Vagina (tissue), 2 donors: ENCODE data around the gene LHFPL3. TPM values are rescaled to one million over a fixed set of nuclear protein-coding genes. Genes with fewer than 3 reads are reported as not detected.

Experiments used
- DNase-seq, 2 donors: peaks; one replicate each; pipeline ENCODE4 v3.0.0-alpha.2; 2017; ENCODE audit errors: extremely low spot score in 2 of 2
- H3K27ac ChIP-seq: fragments of 200-600 bp; sonication (generic); one replicate; pipeline ENCODE4 v1.5.1; 2019
- H3K27me3 ChIP-seq: fragments of 200-600 bp; sonication (generic); one replicate; pipeline ENCODE4 v1.5.1; 2019
- H3K36me3 ChIP-seq, 2 donors: fragments of 200-600 bp; sonication (generic); one replicate each; pipeline ENCODE4 v1.5.1; 2017 to 2019
- H3K4me1 ChIP-seq: fragments of 200-600 bp; sonication (generic); one replicate; pipeline ENCODE4 v1.5.1; 2019
- H3K4me3 ChIP-seq, 2 donors: fragments of 200-600 bp; sonication (generic); 1 replicate in 1 of 2; 2 replicates in 1 of 2; pipeline ENCODE4 v1.5.1; 2016 to 2019
- H3K9me3 ChIP-seq: fragments of 200-600 bp; sonication (generic); one replicate; pipeline ENCODE4 v1.5.1; 2019
- POLR2A ChIP-seq, 2 donors: fragments of 450-650 bp; IDR thresholded peaks; one replicate each; pipeline ENCODE4 v1.6.1; 2017; ENCODE audit warnings: antibody characterized with exemption in 2 of 2, mild to moderate bottlenecking in 2 of 2, moderate library complexity in 2 of 2
- POLR2AphosphoS5 ChIP-seq, 2 donors: sonication (generic); formaldehyde crosslinking; IDR thresholded peaks; one replicate each; pipeline ENCODE4 v1.9.0; 2017; ENCODE audit warnings: antibody characterized with exemption in 2 of 2, mild to moderate bottlenecking in 2 of 2, low read depth in 1 of 2; ENCODE audit not compliant: insufficient read depth in 1 of 2
- intact Hi-C: fragments of 100-400 bp; cut with DNase I; formaldehyde crosslinking; loops from one replicate; pipeline ENCODE4 v1.15.1; 2023
- total RNA-seq: library from RNA; depleted of rRNA; stranded (reverse); fragments of >200 nt; gene quantifications from one replicate; pipeline ENCODE4 v1.2.3, GENCODE V29; 2016
- TF ChIP-seq, protein P1 (sequence below), 3 experiments: fragments of 450-650 bp in 2 of 3; fragments of 200-600 bp in 1 of 3; sonication (generic) in 1 of 3; IDR thresholded peaks; one replicate each; pipeline ENCODE4 v1.5.1; 2017 to 2019; ENCODE audit warnings: antibody characterized with exemption in 3 of 3, mild to moderate bottlenecking in 2 of 3, moderate library complexity in 2 of 3

The LHFPL3 gene
- total RNA-seq, 1 donor from 2014 or later, result not detected

- Histone ChIP-seq H3K27me3 (no peaks in the 10 kb centered on the region), H3K9me3 (no peaks in the 10 kb centered on the region), H3K36me3 (no peaks in the 10 kb centered on the region), H3K4me3 (no peak overlapping the region), H3K27ac (no peak overlapping the region), H3K4me1 (peaks cover 7% of the 10 kb centered on the region)
- TF ChIP-seq POLR2A (IDR thresholded peaks at IDR 0.05) (no peak), POLR2AphosphoS5 (IDR thresholded peaks at IDR 0.05; ENCODE audit: insufficient read depth in 1 of 2, low read depth in 1 of 2) (no peak)
- TF ChIP-seq, protein P1, sequence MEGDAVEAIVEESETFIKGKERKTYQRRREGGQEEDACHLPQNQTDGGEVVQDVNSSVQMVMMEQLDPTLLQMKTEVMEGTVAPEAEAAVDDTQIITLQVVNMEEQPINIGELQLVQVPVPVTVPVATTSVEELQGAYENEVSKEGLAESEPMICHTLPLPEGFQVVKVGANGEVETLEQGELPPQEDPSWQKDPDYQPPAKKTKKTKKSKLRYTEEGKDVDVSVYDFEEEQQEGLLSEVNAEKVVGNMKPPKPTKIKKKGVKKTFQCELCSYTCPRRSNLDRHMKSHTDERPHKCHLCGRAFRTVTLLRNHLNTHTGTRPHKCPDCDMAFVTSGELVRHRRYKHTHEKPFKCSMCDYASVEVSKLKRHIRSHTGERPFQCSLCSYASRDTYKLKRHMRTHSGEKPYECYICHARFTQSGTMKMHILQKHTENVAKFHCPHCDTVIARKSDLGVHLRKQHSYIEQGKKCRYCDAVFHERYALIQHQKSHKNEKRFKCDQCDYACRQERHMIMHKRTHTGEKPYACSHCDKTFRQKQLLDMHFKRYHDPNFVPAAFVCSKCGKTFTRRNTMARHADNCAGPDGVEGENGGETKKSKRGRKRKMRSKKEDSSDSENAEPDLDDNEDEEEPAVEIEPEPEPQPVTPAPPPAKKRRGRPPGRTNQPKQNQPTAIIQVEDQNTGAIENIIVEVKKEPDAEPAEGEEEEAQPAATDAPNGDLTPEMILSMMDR (IDR thresholded peaks at IDR 0.05), result no peak
- intact Hi-C loops, result no loop called here
- DNase-seq, result no peak
These were observed 494.8 kb downstream of the LHFPL3 start for GRCh38 chr7:104823177-104823576.

- H3K4me3 ChIP-seq, result no peak overlapping the region
- no peaks in the 10 kb centered on the region for H3K9me3 ChIP-seq
- TF ChIP-seq POLR2A (IDR thresholded peaks at IDR 0.05) (no peak), POLR2AphosphoS5 (IDR thresholded peaks at IDR 0.05; ENCODE audit: insufficient read depth in 1 of 2, low read depth in 1 of 2) (no peak)
- TF ChIP-seq, protein P1 (IDR thresholded peaks at IDR 0.05), result no peak
- H3K36me3 ChIP-seq, result no peaks in the 10 kb centered on the region
- no peaks in the 10 kb centered on the region for H3K27me3 ChIP-seq
- H3K27ac ChIP-seq, result no peak overlapping the region
- DNase-seq, result no peak
- intact Hi-C loops, result no loop called here
- peaks cover 4% of the 10 kb centered on the region for H3K4me1 ChIP-seq
These were observed 496.7 kb downstream of the LHFPL3 start for GRCh38 chr7:104825099-104825498.

GRCh38 chr7:104826135-104826534 is 497.7 kb downstream of the LHFPL3 start:
- no peaks in the 10 kb centered on the region for H3K27me3 ChIP-seq
- H3K36me3 ChIP-seq, result no peaks in the 10 kb centered on the region
- intact Hi-C loops, result no loop called here
- no peak overlapping the region for H3K27ac ChIP-seq
- DNase-seq, result no peak
- no peaks in the 10 kb centered on the region for H3K4me1 ChIP-seq
- H3K9me3 ChIP-seq, result no peaks in the 10 kb centered on the region
- no peak overlapping the region for H3K4me3 ChIP-seq
- TF ChIP-seq, protein P1 (IDR thresholded peaks at IDR 0.05), result no peak
- TF ChIP-seq POLR2A (IDR thresholded peaks at IDR 0.05), result no peak
- no peak for TF ChIP-seq POLR2AphosphoS5 (IDR thresholded peaks at IDR 0.05; ENCODE audit: insufficient read depth in 1 of 2, low read depth in 1 of 2)

DNA sequence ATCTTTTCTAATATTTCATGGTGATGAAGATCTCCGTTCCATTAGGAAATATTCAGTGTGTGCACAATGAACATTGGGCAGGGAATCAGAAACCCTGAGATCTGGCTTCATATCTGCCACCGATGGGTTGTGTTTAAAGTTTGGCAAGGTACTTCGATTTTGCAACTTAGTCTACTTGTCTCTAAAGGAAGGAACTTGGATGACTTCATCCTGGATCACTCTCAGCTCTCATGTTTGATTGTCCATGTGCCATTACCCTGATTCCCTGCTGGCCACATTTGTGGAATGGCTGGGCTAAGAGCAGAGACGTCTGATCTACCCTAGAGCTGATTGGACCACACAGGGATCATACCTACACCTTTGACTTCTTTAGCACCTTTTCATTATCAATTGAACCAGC is 508.6 kb downstream of the LHFPL3 start:
- no peak for DNase-seq
- no peaks in the 10 kb centered on the region for H3K4me1 ChIP-seq
- TF ChIP-seq, protein P1 (IDR thresholded peaks at IDR 0.05), result no peak
- TF ChIP-seq POLR2AphosphoS5 (IDR thresholded peaks at IDR 0.05; ENCODE audit: insufficient read depth in 1 of 2, low read depth in 1 of 2) (no peak), POLR2A (IDR thresholded peaks at IDR 0.05) (no peak)
- intact Hi-C loops, result no loop called here
- H3K27me3 ChIP-seq, result no peaks in the 10 kb centered on the region
- no peak overlapping the region for H3K27ac ChIP-seq
- no peaks in the 10 kb centered on the region for H3K36me3 ChIP-seq
- H3K9me3 ChIP-seq, result no peaks in the 10 kb centered on the region
- no peak overlapping the region for H3K4me3 ChIP-seq

GRCh38 chr7:104838537-104839299 is 510.3 kb downstream of the LHFPL3 start:
- no peaks in the 10 kb centered on the region for H3K36me3 ChIP-seq
- DNase-seq, result no peak
- no peaks in the 10 kb centered on the region for H3K27me3 ChIP-seq
- H3K9me3 ChIP-seq, result no peaks in the 10 kb centered on the region
- H3K4me1 ChIP-seq, result no peaks in the 10 kb centered on the region
- no peak for TF ChIP-seq POLR2AphosphoS5 (IDR thresholded peaks at IDR 0.05; ENCODE audit: insufficient read depth in 1 of 2, low read depth in 1 of 2)
- TF ChIP-seq, protein P1 (IDR thresholded peaks at IDR 0.05), result no peak
- no peak for TF ChIP-seq POLR2A (IDR thresholded peaks at IDR 0.05)
- H3K4me3 ChIP-seq, result no peak overlapping the region
- H3K27ac ChIP-seq, result no peak overlapping the region
- intact Hi-C loops, result no loop called here
